ENCODE data around the gene ABCA12.

GRCh38 chr2:214995409-214995808 is 143.0 kb downstream of the ABCA12 start:
- no peak for TF ChIP-seq CTCF (conservative IDR thresholded peaks at IDR 0.05 in 1 of 2, IDR thresholded peaks at IDR 0.05 in 1 of 2; ENCODE audit: low read depth in 1 of 2, low read length in 2 of 2)
- no peak for TF ChIP-seq EZH2 (IDR thresholded peaks at IDR 0.05; ENCODE audit: low read length, missing control alignments)
